ENCODE results near the gene RSPH6A. TPM values are rescaled to one million over a fixed set of nuclear protein-coding genes. Genes with fewer than 3 reads are reported as not detected.

Gene RSPH6A
- total RNA-seq, 1 experiment from 2014 or later: not detected

GRCh38 chr19:45784096-45784495 lies 31.0 kb downstream of the RSPH6A start:
- H3K27me3 ChIP-seq (ENCODE audit: low read length): no peaks in the 10 kb centered on the region
- peaks cover 2% of the 10 kb centered on the region; the same call in 1 of the 2 replicates for H3K79me2 ChIP-seq (ENCODE audit: low read length)
- no peak overlapping the region for H2AFZ ChIP-seq (ENCODE audit: low read length)
- peaks cover 14% of the 10 kb centered on the region; the same call in 1 of the 2 replicates for H4K20me1 ChIP-seq (ENCODE audit: insufficient read depth, low read depth, low read length)
- no peaks in the 10 kb centered on the region for H3K9me3 ChIP-seq (ENCODE audit: low read length)
- no peaks in the 10 kb centered on the region for H3K9me2 ChIP-seq (replicated peaks; ENCODE audit: insufficient read depth, low read length)
- H3K4me3 ChIP-seq (ENCODE audit: low read length): no peak overlapping the region
- H3K36me3 ChIP-seq (ENCODE audit: insufficient read depth, low read length): peaks cover 3% of the 10 kb centered on the region; the same call in 1 of the 2 replicates
- H3K4me2 ChIP-seq (ENCODE audit: low read depth, low read length, poor library complexity, severe bottlenecking): no peak overlapping the region
- no peak overlapping the region for H3K27ac ChIP-seq (ENCODE audit: low read length)
- H3K4me1 ChIP-seq (ENCODE audit: low read length): peaks cover 9% of the 10 kb centered on the region
- H3K9ac ChIP-seq (ENCODE audit: low read length): no peak overlapping the region
- no peak for DNase-seq

- Histone ChIP-seq H3K9ac (ENCODE audit: low read length) (no peak overlapping the region), H3K79me2 (ENCODE audit: low read length) (no peaks in the 10 kb centered on the region), H3K27ac (ENCODE audit: low read length) (no peak overlapping the region), H3K36me3 (ENCODE audit: insufficient read depth, low read length) (no peaks in the 10 kb centered on the region; the same call in 1 of the 2 replicates), H3K9me2 (replicated peaks; ENCODE audit: insufficient read depth, low read length) (no peaks in the 10 kb centered on the region), H3K27me3 (ENCODE audit: low read length) (no peaks in the 10 kb centered on the region), H3K4me2 (ENCODE audit: low read depth, low read length, poor library complexity, severe bottlenecking) (no peak overlapping the region), H3K9me3 (ENCODE audit: low read length) (no peaks in the 10 kb centered on the region), H2AFZ (ENCODE audit: low read length) (no peak overlapping the region), H4K20me1 (ENCODE audit: insufficient read depth, low read depth, low read length) (peaks cover 14% of the 10 kb centered on the region; the same call in 1 of the 2 replicates), H3K4me3 (ENCODE audit: low read length) (no peak overlapping the region), H3K4me1 (ENCODE audit: low read length) (peaks cover 14% of the 10 kb centered on the region)
- no peak for DNase-seq
Measured at GRCh38 chr19:45782820-45783785, 32.0 kb downstream of the RSPH6A start.

GRCh38 chr19:45782162-45782691 lies 32.9 kb downstream of the RSPH6A start, which contains the start of gene DMPK:
Gene DMPK, minus strand, starts transcription at chr19:45782490. Its CDS starts 138 bp downstream, at chr19:45782352.
- H3K27me3 ChIP-seq (ENCODE audit: low read length): no peaks in the 10 kb centered on the region
- no peak within 1 kb of the TSS for H3K27ac ChIP-seq (ENCODE audit: low read length)
- H2AFZ ChIP-seq (ENCODE audit: low read length): no peak within 1 kb of the TSS
- DNase-seq: no peak
- H3K4me3 ChIP-seq (ENCODE audit: low read length): no peak within 1 kb of the TSS
- no peaks in the 10 kb centered on the region for H3K9me2 ChIP-seq (replicated peaks; ENCODE audit: insufficient read depth, low read length)
- peaks cover 4% of the 10 kb centered on the region; the same call in 1 of the 2 replicates for H3K36me3 ChIP-seq (ENCODE audit: insufficient read depth, low read length)
- H3K4me1 ChIP-seq (ENCODE audit: low read length): peaks cover 14% of the 10 kb centered on the region
- H3K4me2 ChIP-seq (ENCODE audit: low read depth, low read length, poor library complexity, severe bottlenecking): no peak within 1 kb of the TSS
- H3K9me3 ChIP-seq (ENCODE audit: low read length): no peaks in the 10 kb centered on the region
- no peak within 1 kb of the TSS for H3K9ac ChIP-seq (ENCODE audit: low read length)
- no peaks in the 10 kb centered on the region for H3K79me2 ChIP-seq (ENCODE audit: low read length)
- H4K20me1 ChIP-seq (ENCODE audit: insufficient read depth, low read depth, low read length): peaks cover 14% of the 10 kb centered on the region; the same call in 1 of the 2 replicates

GRCh38 chr19:45781214-45782161 lies 33.6 kb downstream of the RSPH6A start:
- Histone ChIP-seq H3K4me2 (ENCODE audit: low read depth, low read length, poor library complexity, severe bottlenecking) (no peak overlapping the region), H3K27ac (ENCODE audit: low read length) (no peak overlapping the region), H3K27me3 (ENCODE audit: low read length) (no peaks in the 10 kb centered on the region), H2AFZ (ENCODE audit: low read length) (no peak overlapping the region), H3K9me3 (ENCODE audit: low read length) (no peaks in the 10 kb centered on the region), H3K36me3 (ENCODE audit: insufficient read depth, low read length) (peaks cover 4% of the 10 kb centered on the region; the same call in 1 of the 2 replicates), H3K4me3 (ENCODE audit: low read length) (no peak overlapping the region), H3K9me2 (replicated peaks; ENCODE audit: insufficient read depth, low read length) (no peaks in the 10 kb centered on the region), H3K9ac (ENCODE audit: low read length) (no peak overlapping the region), H4K20me1 (ENCODE audit: insufficient read depth, low read depth, low read length) (peaks cover 12% of the 10 kb centered on the region; the same call in 1 of the 2 replicates), H3K4me1 (ENCODE audit: low read length) (peaks cover 14% of the 10 kb centered on the region), H3K79me2 (ENCODE audit: low read length) (no peaks in the 10 kb centered on the region)
- DNase-seq: no peak

- H4K20me1 ChIP-seq (ENCODE audit: insufficient read depth, low read depth, low read length): peaks cover 10% of the 10 kb centered on the region; the same call in 1 of the 2 replicates
- H3K9ac ChIP-seq (ENCODE audit: low read length): no peak overlapping the region
- no peaks in the 10 kb centered on the region for H3K9me3 ChIP-seq (ENCODE audit: low read length)
- H3K4me2 ChIP-seq (ENCODE audit: low read depth, low read length, poor library complexity, severe bottlenecking): no peak overlapping the region
- DNase-seq: no peak
- no peak overlapping the region for H3K27ac ChIP-seq (ENCODE audit: low read length)
- H3K27me3 ChIP-seq (ENCODE audit: low read length): no peaks in the 10 kb centered on the region
- H3K9me2 ChIP-seq (replicated peaks; ENCODE audit: insufficient read depth, low read length): no peaks in the 10 kb centered on the region
- no peaks in the 10 kb centered on the region for H3K79me2 ChIP-seq (ENCODE audit: low read length)
- no peak overlapping the region for H3K4me3 ChIP-seq (ENCODE audit: low read length)
- H2AFZ ChIP-seq (ENCODE audit: low read length): no peak overlapping the region
- H3K4me1 ChIP-seq (ENCODE audit: low read length): peaks cover 14% of the 10 kb centered on the region
- H3K36me3 ChIP-seq (ENCODE audit: insufficient read depth, low read length): peaks cover 4% of the 10 kb centered on the region; the same call in 1 of the 2 replicates
Measured at GRCh38 chr19:45780448-45781213, 34.5 kb downstream of the RSPH6A start.

- Histone ChIP-seq H3K79me2 (ENCODE audit: low read length) (no peaks in the 10 kb centered on the region), H3K9ac (ENCODE audit: low read length) (no peak overlapping the region), H3K4me3 (ENCODE audit: low read length) (no peak overlapping the region), H3K27ac (ENCODE audit: low read length) (no peak overlapping the region), H3K9me2 (replicated peaks; ENCODE audit: insufficient read depth, low read length) (no peaks in the 10 kb centered on the region), H2AFZ (ENCODE audit: low read length) (no peak overlapping the region), H3K27me3 (ENCODE audit: low read length) (no peaks in the 10 kb centered on the region), H4K20me1 (ENCODE audit: insufficient read depth, low read depth, low read length) (peaks cover 10% of the 10 kb centered on the region; the same call in 1 of the 2 replicates), H3K36me3 (ENCODE audit: insufficient read depth, low read length) (peaks cover 4% of the 10 kb centered on the region; the same call in 1 of the 2 replicates), H3K4me1 (ENCODE audit: low read length) (peaks cover 14% of the 10 kb centered on the region), H3K4me2 (ENCODE audit: low read depth, low read length, poor library complexity, severe bottlenecking) (no peak overlapping the region), H3K9me3 (ENCODE audit: low read length) (no peaks in the 10 kb centered on the region)
- no peak for DNase-seq
Measured at GRCh38 chr19:45780146-45780447, 35.0 kb downstream of the RSPH6A start.

Data from Karpas-422 (cell line).